Pancreas (tissue), 10 donors: ENCODE data around the gene CD52. TPM values are rescaled to one million over a fixed set of nuclear protein-coding genes. Genes with fewer than 3 reads are reported as not detected.

Experiments
- ATAC-seq, 4 donors: fragments of 200-7000 bp; cut with Tn5 transposase; one replicate each; pipeline versions ENCODE4 v1.8.0 to v1.9.1; 2020; ENCODE audit warnings: mild to moderate bottlenecking in 4 of 4, moderate library complexity in 4 of 4
- DNase-seq, 6 donors: peaks; one replicate each; pipeline ENCODE4 v3.0.0-alpha.2; 2020
- FAIRE-seq: peaks from 2 replicates; lab custom pipeline; 2012; peaks lifted over from hg19 to GRCh38; lab: Jason Lieb, UNC
- H3K27ac ChIP-seq, 4 donors: fragments of 200-600 bp; sonication (generic); 1 replicate in 3 of 4; 2 replicates in 1 of 4; pipeline versions ENCODE4 v1.5.0 to v1.8.0; 2020
- H3K27me3 ChIP-seq, 4 donors: fragments of 200-600 bp; one replicate each; pipeline ENCODE4 v1.8.0; 2021
- H3K36me3 ChIP-seq, 3 donors: fragments of 200-600 bp; sonication (generic) in 1 of 3; one replicate each; pipeline versions ENCODE4 v1.5.0 to v1.8.0; 2020 to 2021
- H3K4me1 ChIP-seq, 3 donors: fragments of 200-600 bp; one replicate each; pipeline ENCODE4 v1.8.0; 2021
- H3K4me3 ChIP-seq, 4 donors: fragments of 200-600 bp; sonication (generic) in 2 of 4; one replicate each; pipeline versions ENCODE4 v1.5.0 to v1.8.0; 2020 to 2021
- H3K9me3 ChIP-seq, 4 donors: fragments of 200-600 bp; one replicate each; pipeline ENCODE4 v1.8.0; 2021
- WGBS, 2 donors: extraction: QIAGEN DNeasy Blood & Tissue Kit; methylation state at CpG; one replicate each; pipeline ENCODE4 v1.1.7; 2013; 5-methylcytosine and 5-hydroxymethylcytosine counted together
- intact Hi-C, 3 donors: fragments of 100-400 bp; cut with DNase I; formaldehyde crosslinking; loops; one replicate each; pipeline versions ENCODE4 v1.11.1 to v1.14.2; 2022
- polyA plus RNA-seq, 2 donors: library from polyadenylated mRNA; stranded (reverse); fragments of 200-250 nt; gene quantifications; one replicate each; pipeline ENCODE4 v1.2.3, GENCODE V29; 2013
- total RNA-seq, 6 donors: library from RNA; stranded (reverse); fragmentation: NEBNext Ultra II Directional in 4 of 6; extraction: Animal tissue kit (Norgen Biotek cat#: 25700) in 4 of 6; gene quantifications; one replicate each; pipeline versions ENCODE4 v1.2.1 to v1.2.4, GENCODE V29; 2021 to 2023
- TF ChIP-seq, protein P1 (sequence below), 4 donors: fragments of 200-600 bp; sonication (generic) in 3 of 4; IDR thresholded peaks; one replicate each; pipeline versions ENCODE4 v1.5.0 to v1.8.0; 2021; ENCODE audit warnings: antibody characterized with exemption in 4 of 4
- donor health status: healthy with polysubstance abuse.
- donor health status: DM: no; HTN: no; CAD: no; lungs with moderate emphysema.
- donor health status: DM: no; HTN: no; CAD: no.
- donor health status: control.
- donor health status: control.
- donor health status: Bipolar disorder and iron deficiency.
- donor health status: DM: yes; HTN: yes; CAD: no.
- donor health status: DM: no; HTN: no; CAD: no.
- donor health status: DM: no; HTN: no; CAD: no.
- donor health status: DM: yes; HTN: yes; CAD: no.

The CD52 gene
- total and polyA plus RNA-seq, 8 donors: 0.98 to 13.0 (median 3.5) TPM

DNA sequence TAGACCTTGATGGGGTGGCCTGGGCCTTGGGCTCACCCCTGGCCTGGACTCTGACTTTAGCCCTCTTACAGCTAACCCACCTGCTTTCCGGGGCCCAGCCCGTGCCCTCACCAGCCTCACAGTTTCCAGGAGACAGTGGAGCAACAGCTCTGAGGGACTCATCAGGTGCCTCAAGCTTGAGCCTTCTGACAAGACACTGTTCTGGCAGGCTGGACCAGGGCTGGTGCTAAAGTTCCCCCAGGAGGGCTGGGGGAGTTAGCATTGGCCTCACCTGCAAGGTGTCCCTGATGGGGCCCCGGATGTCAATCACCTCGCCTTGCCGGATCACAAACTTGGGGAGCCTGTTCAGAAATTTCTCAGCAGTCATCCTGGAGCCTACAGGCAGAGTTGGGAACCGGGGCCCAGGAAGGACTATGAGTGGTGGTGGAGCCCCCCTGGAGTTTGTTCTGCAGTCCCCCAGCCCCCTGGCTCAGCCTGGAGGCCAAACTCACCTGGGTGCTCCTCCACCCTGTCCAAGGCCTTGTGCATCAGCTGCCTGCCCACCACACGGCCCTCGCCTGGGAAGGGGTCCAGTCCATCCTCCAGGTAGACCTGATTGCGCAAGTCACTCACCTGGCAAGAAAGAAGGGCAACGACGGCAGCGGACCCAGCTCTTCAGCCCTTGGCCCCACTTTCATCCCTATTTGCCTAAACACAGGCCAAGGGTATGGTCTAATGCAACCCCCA, 33.7 kb upstream of the CD52 start:
- intact Hi-C loops: loop anchor here in 2 of 3 donors (2.0 to 5.0 kb wide), 2 partner anchors 13 to 38 kb away; no protein-coding TSS in a partner anchor
- Histone ChIP-seq H3K27me3 (no peaks in the 10 kb centered on the region), H3K9me3 (no peaks in the 10 kb centered on the region), H3K4me1 (peaks cover 0 to 17% (median 2%) of the 10 kb centered on the region in 3 donors), H3K36me3 (no peaks in the 10 kb centered on the region), H3K27ac (no peak overlapping the region), H3K4me3 (no peak overlapping the region)
- DNase-seq (peak in 1 of 6 donors; percentile 55), FAIRE-seq (no peak), ATAC-seq (no peak)
- TF ChIP-seq, protein P1, sequence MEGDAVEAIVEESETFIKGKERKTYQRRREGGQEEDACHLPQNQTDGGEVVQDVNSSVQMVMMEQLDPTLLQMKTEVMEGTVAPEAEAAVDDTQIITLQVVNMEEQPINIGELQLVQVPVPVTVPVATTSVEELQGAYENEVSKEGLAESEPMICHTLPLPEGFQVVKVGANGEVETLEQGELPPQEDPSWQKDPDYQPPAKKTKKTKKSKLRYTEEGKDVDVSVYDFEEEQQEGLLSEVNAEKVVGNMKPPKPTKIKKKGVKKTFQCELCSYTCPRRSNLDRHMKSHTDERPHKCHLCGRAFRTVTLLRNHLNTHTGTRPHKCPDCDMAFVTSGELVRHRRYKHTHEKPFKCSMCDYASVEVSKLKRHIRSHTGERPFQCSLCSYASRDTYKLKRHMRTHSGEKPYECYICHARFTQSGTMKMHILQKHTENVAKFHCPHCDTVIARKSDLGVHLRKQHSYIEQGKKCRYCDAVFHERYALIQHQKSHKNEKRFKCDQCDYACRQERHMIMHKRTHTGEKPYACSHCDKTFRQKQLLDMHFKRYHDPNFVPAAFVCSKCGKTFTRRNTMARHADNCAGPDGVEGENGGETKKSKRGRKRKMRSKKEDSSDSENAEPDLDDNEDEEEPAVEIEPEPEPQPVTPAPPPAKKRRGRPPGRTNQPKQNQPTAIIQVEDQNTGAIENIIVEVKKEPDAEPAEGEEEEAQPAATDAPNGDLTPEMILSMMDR (IDR thresholded peaks at IDR 0.05): no peak
- 74 to 76% methylated on average over 12 of the region's 12 CpGs for WGBS, 2 donors

- Histone ChIP-seq H3K9me3 (no peaks in the 10 kb centered on the region), H3K27ac (no peak overlapping the region), H3K4me3 (no peak overlapping the region), H3K4me1 (peaks cover 0 to 12% (median 0%) of the 10 kb centered on the region in 3 donors), H3K36me3 (no peaks in the 10 kb centered on the region), H3K27me3 (no peaks in the 10 kb centered on the region)
- WGBS, 2 donors: 42 to 48% methylated on average over 22 of the region's 22 CpGs
- FAIRE-seq (no peak), DNase-seq (peak in 5 of 6 donors; percentile 43 to 83 (median 60)), ATAC-seq (peak; percentile 36 to 54 (median 48))
- TF ChIP-seq, protein P1 (IDR thresholded peaks at IDR 0.05): peak; percentile 41 to 63 (median 52)
- intact Hi-C loops: loop anchor here in 1 of 3 donors (5.0 kb wide), 1 partner anchor 38 kb away; no protein-coding TSS in a partner anchor
Observed at GRCh38 chr1:26284597-26285347, 33.0 kb upstream of the CD52 start.

DNA sequence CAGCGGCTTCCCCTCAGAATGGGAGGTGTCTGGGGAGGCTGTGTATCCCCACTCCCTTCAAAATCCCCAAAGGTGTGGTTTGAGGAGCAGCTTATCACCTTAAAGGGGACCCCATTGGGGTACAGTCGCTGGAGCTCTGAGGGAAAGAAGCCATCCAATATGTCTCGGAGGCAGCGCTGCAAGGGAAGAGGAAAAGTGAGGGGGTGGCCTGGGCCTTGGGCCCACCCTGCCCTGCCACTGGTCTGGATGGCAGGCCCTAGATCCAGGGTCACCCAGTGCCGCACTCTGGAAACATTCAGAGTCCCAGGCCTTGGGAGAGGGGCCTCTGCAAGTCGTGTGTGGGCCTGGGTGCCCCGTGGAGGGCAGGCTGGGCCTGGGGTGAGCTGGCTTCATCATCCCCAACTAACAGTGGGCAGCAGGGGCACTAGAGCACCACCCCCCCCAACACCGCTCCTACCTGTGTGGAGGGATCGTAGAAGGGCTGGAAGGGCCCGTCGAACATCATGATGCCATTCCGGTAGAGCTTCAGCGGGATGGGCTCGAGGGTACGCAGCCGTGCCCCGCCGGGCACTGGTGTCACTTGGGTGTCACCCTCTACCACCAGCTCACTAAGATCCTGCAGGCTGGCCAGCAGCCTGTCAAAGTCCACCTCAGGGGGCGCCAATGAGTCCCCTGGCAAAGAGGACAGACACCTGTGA, 32.2 kb upstream of the CD52 start:
- FAIRE-seq (no peak), ATAC-seq (no peak), DNase-seq (peak in 3 of 6 donors; percentile 45 to 60 (median 59))
- Histone ChIP-seq H3K27ac (no peak overlapping the region), H3K27me3 (no peaks in the 10 kb centered on the region), H3K9me3 (no peaks in the 10 kb centered on the region), H3K4me1 (peaks cover 0 to 12% (median 0%) of the 10 kb centered on the region in 3 donors), H3K4me3 (no peak overlapping the region), H3K36me3 (no peaks in the 10 kb centered on the region)
- TF ChIP-seq, protein P1 (IDR thresholded peaks at IDR 0.05): peak in 1 of 4 donors; percentile 10
- intact Hi-C loops: no loop called here
- 78 to 82% methylated on average over 19 of the region's 19 CpGs for WGBS, 2 donors

GRCh38 chr1:26286064-26286416, 31.7 kb upstream of the CD52 start:
- Histone ChIP-seq H3K4me1 (peaks cover 0 to 9% (median 0%) of the 10 kb centered on the region in 3 donors), H3K4me3 (no peak overlapping the region), H3K27me3 (no peaks in the 10 kb centered on the region), H3K9me3 (no peaks in the 10 kb centered on the region), H3K27ac (no peak overlapping the region), H3K36me3 (no peaks in the 10 kb centered on the region)
- FAIRE-seq (no peak), ATAC-seq (no peak), DNase-seq (no peak)
- 72% methylated on average over 2 of the region's 2 CpGs for WGBS, 2 donors
- TF ChIP-seq, protein P1 (IDR thresholded peaks at IDR 0.05): no peak
- intact Hi-C loops: no loop called here
